ENCODE results near the gene USP37.

Gene USP37

GRCh38 chr2:218400930-218401881 is 166.9 kb downstream of the USP37 start:
- DNase-seq: no peak
